Tibial nerve (tissue), 4 donors: ENCODE data around the gene SSH3. TPM values are rescaled to one million over a fixed set of nuclear protein-coding genes. Genes with fewer than 3 reads are reported as not detected.

ENCODE experiments used
- DNase-seq, 2 donors: peaks; one replicate each; pipeline ENCODE4 v3.0.0-alpha.2; 2019; ENCODE audit warnings: low spot score in 2 of 2
- H3K27ac ChIP-seq, 4 donors: fragments of 200-600 bp; sonication (generic) in 3 of 4; one replicate each; pipeline ENCODE4 v1.5.1; 2017 to 2019; ENCODE audit warnings: mild to moderate bottlenecking in 1 of 4
- H3K27me3 ChIP-seq, 2 donors: fragments of 200-600 bp; sonication (generic) in 1 of 2; one replicate each; pipeline versions ENCODE4 v1.5.1 to v1.6.0; 2017 to 2019
- H3K36me3 ChIP-seq, 3 donors: fragments of 200-600 bp; sonication (generic); one replicate each; pipeline ENCODE4 v1.5.1; 2018 to 2019
- H3K4me1 ChIP-seq, 4 donors: fragments of 200-600 bp; sonication (generic) in 3 of 4; one replicate each; pipeline ENCODE4 v1.5.1; 2017 to 2019
- H3K4me3 ChIP-seq, 4 donors: fragments of 200-600 bp; sonication (generic) in 3 of 4; one replicate each; pipeline ENCODE4 v1.5.1; 2017 to 2019; ENCODE audit warnings: mild to moderate bottlenecking in 1 of 4, moderate library complexity in 1 of 4
- H3K9me3 ChIP-seq, 4 donors: fragments of 200-600 bp; sonication (generic) in 3 of 4; one replicate each; pipeline ENCODE4 v1.5.1; 2017 to 2019
- EP300 ChIP-seq, 2 donors: sonication (generic); formaldehyde crosslinking; IDR thresholded peaks; one replicate each; pipeline ENCODE4 v1.6.1; 2017; ENCODE audit warnings: antibody characterized with exemption in 2 of 2, mild to moderate bottlenecking in 1 of 2
- POLR2A ChIP-seq, 2 donors: fragments of 450-650 bp; IDR thresholded peaks; one replicate each; pipeline ENCODE4 v1.6.1; 2017; ENCODE audit warnings: antibody characterized with exemption in 2 of 2, mild to moderate bottlenecking in 2 of 2, moderate library complexity in 2 of 2
- WGBS, 2 donors: methylation state at CpG; one replicate each; pipeline ENCODE4 v1.1.5; 2018; 5-methylcytosine and 5-hydroxymethylcytosine counted together
- total RNA-seq, 4 donors: library from RNA; depleted of rRNA; stranded (reverse); fragments of >200 nt; gene quantifications; one replicate each; pipeline ENCODE4 v1.1.0, GENCODE V29; 2016
- TF ChIP-seq, protein P1 (sequence below), 5 experiments: fragments of 200-600 bp in 3 of 5; fragments of 450-650 bp in 2 of 5; sonication (generic) in 3 of 5; IDR thresholded peaks; one replicate each; pipeline ENCODE4 v1.5.1; 2016 to 2019; ENCODE audit warnings: antibody characterized with exemption in 5 of 5, mild to moderate bottlenecking in 3 of 5, moderate library complexity in 2 of 5

Gene SSH3
- total RNA-seq, 4 donors from 2014 or later, result 28.5 to 51.6 (median 43.1) TPM

DNA sequence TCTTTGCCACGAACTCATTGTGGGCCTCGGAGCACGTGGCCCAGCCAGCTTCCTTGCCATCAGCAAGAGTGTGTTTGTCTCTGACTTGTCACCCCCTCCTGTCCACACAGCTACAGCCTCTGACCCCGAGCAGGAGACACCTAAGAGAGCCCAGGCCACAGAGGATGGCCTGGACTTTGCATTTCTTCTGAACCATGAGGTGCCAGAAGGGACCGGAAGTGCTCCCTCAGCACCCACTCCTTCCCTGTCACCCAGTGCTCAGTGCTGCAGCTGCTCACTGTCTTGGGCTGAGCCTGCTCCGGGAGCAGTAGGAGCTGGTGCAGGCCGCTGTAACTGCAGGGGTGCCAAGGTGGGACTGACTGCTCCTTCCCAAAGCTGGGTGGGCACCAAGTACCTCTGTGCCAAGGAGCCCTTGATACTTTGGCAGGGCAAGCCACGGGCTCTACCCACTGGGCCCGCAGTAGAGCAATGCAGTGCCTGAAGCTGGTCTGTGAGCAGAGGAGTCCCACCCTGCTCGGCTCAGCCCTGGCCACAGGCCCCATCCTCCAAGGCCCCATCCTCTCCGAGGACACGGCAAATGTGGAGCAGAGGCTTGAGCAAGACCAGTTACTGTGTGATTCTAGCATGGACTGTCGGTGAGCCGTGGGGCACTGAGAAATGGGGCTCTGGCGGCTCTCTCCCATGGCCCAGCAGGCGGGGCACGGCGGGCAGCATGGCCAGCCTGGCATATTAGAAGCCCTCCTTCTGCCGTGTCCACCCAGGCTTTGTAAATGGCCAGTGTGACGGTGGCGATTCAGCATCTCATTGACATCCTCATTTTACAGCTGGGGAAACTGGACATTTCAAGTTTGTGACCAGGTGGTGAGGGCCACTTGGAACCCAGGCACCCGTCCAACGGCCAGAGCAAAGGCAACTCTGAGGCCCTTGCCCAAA lies 30.7 kb upstream of the SSH3 start:
- Histone ChIP-seq H3K36me3 (peaks cover 0 to 10% (median 4%) of the 10 kb centered on the region in 3 donors), H3K9me3 (no peaks in the 10 kb centered on the region), H3K4me1 (peaks cover 5 to 100% (median 100%) of the 10 kb centered on the region in 4 donors), H3K4me3 (no peak overlapping the region), H3K27ac (peak overlapping the region; percentile 26 to 98 (median 93)), H3K27me3 (no peaks in the 10 kb centered on the region)
- WGBS, 2 donors, result 65 to 66% methylated on average over 21 of the region's 23 CpGs
- no peak for TF ChIP-seq EP300 (IDR thresholded peaks at IDR 0.05)
- TF ChIP-seq POLR2A (IDR thresholded peaks at IDR 0.05), result no peak
- TF ChIP-seq, protein P1, sequence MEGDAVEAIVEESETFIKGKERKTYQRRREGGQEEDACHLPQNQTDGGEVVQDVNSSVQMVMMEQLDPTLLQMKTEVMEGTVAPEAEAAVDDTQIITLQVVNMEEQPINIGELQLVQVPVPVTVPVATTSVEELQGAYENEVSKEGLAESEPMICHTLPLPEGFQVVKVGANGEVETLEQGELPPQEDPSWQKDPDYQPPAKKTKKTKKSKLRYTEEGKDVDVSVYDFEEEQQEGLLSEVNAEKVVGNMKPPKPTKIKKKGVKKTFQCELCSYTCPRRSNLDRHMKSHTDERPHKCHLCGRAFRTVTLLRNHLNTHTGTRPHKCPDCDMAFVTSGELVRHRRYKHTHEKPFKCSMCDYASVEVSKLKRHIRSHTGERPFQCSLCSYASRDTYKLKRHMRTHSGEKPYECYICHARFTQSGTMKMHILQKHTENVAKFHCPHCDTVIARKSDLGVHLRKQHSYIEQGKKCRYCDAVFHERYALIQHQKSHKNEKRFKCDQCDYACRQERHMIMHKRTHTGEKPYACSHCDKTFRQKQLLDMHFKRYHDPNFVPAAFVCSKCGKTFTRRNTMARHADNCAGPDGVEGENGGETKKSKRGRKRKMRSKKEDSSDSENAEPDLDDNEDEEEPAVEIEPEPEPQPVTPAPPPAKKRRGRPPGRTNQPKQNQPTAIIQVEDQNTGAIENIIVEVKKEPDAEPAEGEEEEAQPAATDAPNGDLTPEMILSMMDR (IDR thresholded peaks at IDR 0.05), result no peak
- DNase-seq, result peak in 1 of 2 donors; percentile 11

- peak in 1 of 2 donors; percentile 10 for DNase-seq
- 50 to 55% methylated on average over 13 of the region's 14 CpGs for WGBS, 2 donors
- Histone ChIP-seq H3K4me1 (peaks cover 5 to 100% (median 100%) of the 10 kb centered on the region in 4 donors), H3K27ac (peak overlapping the region; percentile 26 to 98 (median 93)), H3K36me3 (peaks cover 0 to 12% (median 4%) of the 10 kb centered on the region in 3 donors), H3K4me3 (no peak overlapping the region), H3K27me3 (no peaks in the 10 kb centered on the region), H3K9me3 (no peaks in the 10 kb centered on the region)
- no peak for TF ChIP-seq POLR2A (IDR thresholded peaks at IDR 0.05)
Measured at GRCh38 chr11:67273260-67273990, 29.9 kb upstream of the SSH3 start.

- peak overlapping the region; percentile 53 to 98 (median 93) for H3K27ac ChIP-seq
- no peak for DNase-seq
- peaks cover 0 to 100% (median 94%) of the 10 kb centered on the region in 4 donors for H3K4me1 ChIP-seq
Measured at GRCh38 chr11:67274768-67275605, 28.3 kb upstream of the SSH3 start.

GRCh38 chr11:67275606-67276409 lies 27.5 kb upstream of the SSH3 start:
- 73 to 79% methylated on average over 15 to 17 of the region's 17 CpGs for WGBS, 2 donors
- no peaks in the 10 kb centered on the region for H3K9me3 ChIP-seq
- no peak for TF ChIP-seq POLR2A (IDR thresholded peaks at IDR 0.05)
- TF ChIP-seq, protein P1 (IDR thresholded peaks at IDR 0.05), result no peak
- TF ChIP-seq EP300 (IDR thresholded peaks at IDR 0.05), result no peak
- H3K36me3 ChIP-seq, result peaks cover 0 to 36% (median 18%) of the 10 kb centered on the region in 3 donors
- no peak for DNase-seq
- H3K4me3 ChIP-seq, result no peak overlapping the region
- no peaks in the 10 kb centered on the region for H3K27me3 ChIP-seq
- peaks cover 0 to 100% (median 88%) of the 10 kb centered on the region in 4 donors for H3K4me1 ChIP-seq
- H3K27ac ChIP-seq, result peak overlapping the region; percentile 55 to 98 (median 93)

More at GRCh38 chr11:67274768-67275605, 28.3 kb upstream of the SSH3 start:
- TF ChIP-seq POLR2A (IDR thresholded peaks at IDR 0.05) (no peak), EP300 (IDR thresholded peaks at IDR 0.05) (no peak)
- TF ChIP-seq, protein P1 (IDR thresholded peaks at IDR 0.05), result no peak
- H3K9me3 ChIP-seq, result no peaks in the 10 kb centered on the region
- peak overlapping the region in 1 of 4 donors; percentile 6 for H3K4me3 ChIP-seq
- H3K27me3 ChIP-seq, result no peaks in the 10 kb centered on the region
- WGBS, 2 donors, result 32 to 36% methylated on average over 25 of the region's 35 CpGs
- peaks cover 0 to 28% (median 10%) of the 10 kb centered on the region in 3 donors for H3K36me3 ChIP-seq
